Ascending aorta (tissue), 2 donors: ENCODE data around the gene P2RY6. TPM values are rescaled to one million over a fixed set of nuclear protein-coding genes. Genes with fewer than 3 reads are reported as not detected.
A peak's percentile ranks its signal among the peaks of the same experiment; 100 is the strongest.

Experiments
- DNase-seq, 2 donors: peaks; one replicate each; pipeline ENCODE4 v3.0.0-alpha.2; 2019; ENCODE audit warnings: low spot score in 2 of 2
- H3K27ac ChIP-seq, 2 donors: fragments of 200-600 bp; sonication (generic); one replicate each; pipeline ENCODE4 v1.5.1; 2016 to 2017; ENCODE audit warnings: mild to moderate bottlenecking in 1 of 2
- H3K27me3 ChIP-seq: fragments of 200-600 bp; sonication (generic); one replicate; pipeline ENCODE4 v1.5.1; 2017
- H3K36me3 ChIP-seq, 2 donors: fragments of 200-600 bp; sonication (generic); one replicate each; pipeline ENCODE4 v1.5.1; 2016
- H3K4me1 ChIP-seq, 2 donors: fragments of 200-600 bp; sonication (generic); one replicate each; pipeline ENCODE4 v1.5.1; 2016 to 2017; ENCODE audit warnings: mild to moderate bottlenecking in 1 of 2
- H3K4me3 ChIP-seq, 2 donors: fragments of 200-600 bp; sonication (generic); one replicate each; pipeline ENCODE4 v1.5.1; 2016 to 2017; ENCODE audit warnings: mild to moderate bottlenecking in 1 of 2
- H3K9me3 ChIP-seq, 2 donors: fragments of 200-600 bp; sonication (generic); one replicate each; pipeline ENCODE4 v1.5.1; 2016
- intact Hi-C: fragments of 100-400 bp; cut with DNase I; formaldehyde crosslinking; loops from one replicate; pipeline ENCODE4 v1.15.1; 2023
- total RNA-seq: library from RNA; depleted of rRNA; stranded (reverse); fragments of >200 nt; gene quantifications from one replicate; pipeline ENCODE4 v1.1.0, GENCODE V29; 2016
- TF ChIP-seq, protein P1 (sequence below), 3 experiments: fragments of 200-600 bp in 2 of 3; fragments of 450-650 bp in 1 of 3; sonication (generic) in 2 of 3; IDR thresholded peaks; one replicate each; pipeline ENCODE4 v1.5.1; 2016 to 2019; ENCODE audit warnings: antibody characterized with exemption in 3 of 3, mild to moderate bottlenecking in 1 of 3, moderate library complexity in 1 of 3

P2RY6 gene
- total RNA-seq, 1 donor from 2014 or later = 8.8 TPM

DNA sequence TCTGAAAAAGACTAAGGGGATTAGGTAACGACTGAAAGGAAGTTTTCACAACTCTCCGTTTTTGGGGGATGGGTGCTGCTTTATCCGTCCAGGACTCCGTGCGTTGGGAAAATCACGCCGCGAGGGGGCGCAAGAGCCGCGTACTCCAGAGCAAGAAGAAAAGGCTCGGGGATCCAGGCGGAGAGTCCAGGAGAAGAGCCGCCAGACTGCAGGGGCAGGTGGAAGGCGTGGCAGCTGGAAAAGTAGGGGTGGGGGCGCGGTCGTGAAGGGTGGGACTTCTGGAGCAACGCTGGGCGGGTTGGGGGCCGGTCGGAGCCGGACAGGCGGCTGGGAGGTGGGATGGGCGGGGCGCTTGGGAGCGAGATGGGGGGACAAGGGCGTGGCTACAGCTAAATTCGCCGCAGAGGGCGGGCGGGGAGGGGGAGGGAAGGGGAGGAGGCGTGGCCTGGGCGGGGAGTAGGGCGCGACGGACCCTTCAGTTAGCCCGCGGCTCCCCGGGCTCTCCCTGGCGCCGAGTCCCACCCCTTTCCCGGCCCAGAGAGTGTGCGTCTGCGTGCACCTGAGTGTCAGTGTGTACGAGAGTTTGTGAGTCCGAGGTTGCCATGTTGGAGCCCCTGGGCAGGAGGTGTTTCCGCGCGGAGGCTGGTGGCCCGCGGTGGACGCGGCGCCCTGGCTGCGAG, 35.3 kb downstream of the P2RY6 start:
- TF ChIP-seq, protein P1, sequence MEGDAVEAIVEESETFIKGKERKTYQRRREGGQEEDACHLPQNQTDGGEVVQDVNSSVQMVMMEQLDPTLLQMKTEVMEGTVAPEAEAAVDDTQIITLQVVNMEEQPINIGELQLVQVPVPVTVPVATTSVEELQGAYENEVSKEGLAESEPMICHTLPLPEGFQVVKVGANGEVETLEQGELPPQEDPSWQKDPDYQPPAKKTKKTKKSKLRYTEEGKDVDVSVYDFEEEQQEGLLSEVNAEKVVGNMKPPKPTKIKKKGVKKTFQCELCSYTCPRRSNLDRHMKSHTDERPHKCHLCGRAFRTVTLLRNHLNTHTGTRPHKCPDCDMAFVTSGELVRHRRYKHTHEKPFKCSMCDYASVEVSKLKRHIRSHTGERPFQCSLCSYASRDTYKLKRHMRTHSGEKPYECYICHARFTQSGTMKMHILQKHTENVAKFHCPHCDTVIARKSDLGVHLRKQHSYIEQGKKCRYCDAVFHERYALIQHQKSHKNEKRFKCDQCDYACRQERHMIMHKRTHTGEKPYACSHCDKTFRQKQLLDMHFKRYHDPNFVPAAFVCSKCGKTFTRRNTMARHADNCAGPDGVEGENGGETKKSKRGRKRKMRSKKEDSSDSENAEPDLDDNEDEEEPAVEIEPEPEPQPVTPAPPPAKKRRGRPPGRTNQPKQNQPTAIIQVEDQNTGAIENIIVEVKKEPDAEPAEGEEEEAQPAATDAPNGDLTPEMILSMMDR (IDR thresholded peaks at IDR 0.05) = peak; percentile 80 to 96 (median 92)
- H3K27ac ChIP-seq = peak overlapping the region; percentile 94 to 96
- H3K4me1 ChIP-seq = peaks cover 0 to 2% of the 10 kb centered on the region in 2 donors
- H3K36me3 ChIP-seq = peaks cover 0 to 7% of the 10 kb centered on the region in 2 donors
- no peaks in the 10 kb centered on the region for H3K27me3 ChIP-seq
- DNase-seq = peak; percentile 87 to 100
- H3K4me3 ChIP-seq = peak overlapping the region; percentile 71 to 75
- intact Hi-C loops = loop anchor here (1.0 to 2.0 kb wide), 3 partner anchors 17 to 69 kb away; partner anchors contain the start of gene RELT
- H3K9me3 ChIP-seq = no peaks in the 10 kb centered on the region

DNA sequence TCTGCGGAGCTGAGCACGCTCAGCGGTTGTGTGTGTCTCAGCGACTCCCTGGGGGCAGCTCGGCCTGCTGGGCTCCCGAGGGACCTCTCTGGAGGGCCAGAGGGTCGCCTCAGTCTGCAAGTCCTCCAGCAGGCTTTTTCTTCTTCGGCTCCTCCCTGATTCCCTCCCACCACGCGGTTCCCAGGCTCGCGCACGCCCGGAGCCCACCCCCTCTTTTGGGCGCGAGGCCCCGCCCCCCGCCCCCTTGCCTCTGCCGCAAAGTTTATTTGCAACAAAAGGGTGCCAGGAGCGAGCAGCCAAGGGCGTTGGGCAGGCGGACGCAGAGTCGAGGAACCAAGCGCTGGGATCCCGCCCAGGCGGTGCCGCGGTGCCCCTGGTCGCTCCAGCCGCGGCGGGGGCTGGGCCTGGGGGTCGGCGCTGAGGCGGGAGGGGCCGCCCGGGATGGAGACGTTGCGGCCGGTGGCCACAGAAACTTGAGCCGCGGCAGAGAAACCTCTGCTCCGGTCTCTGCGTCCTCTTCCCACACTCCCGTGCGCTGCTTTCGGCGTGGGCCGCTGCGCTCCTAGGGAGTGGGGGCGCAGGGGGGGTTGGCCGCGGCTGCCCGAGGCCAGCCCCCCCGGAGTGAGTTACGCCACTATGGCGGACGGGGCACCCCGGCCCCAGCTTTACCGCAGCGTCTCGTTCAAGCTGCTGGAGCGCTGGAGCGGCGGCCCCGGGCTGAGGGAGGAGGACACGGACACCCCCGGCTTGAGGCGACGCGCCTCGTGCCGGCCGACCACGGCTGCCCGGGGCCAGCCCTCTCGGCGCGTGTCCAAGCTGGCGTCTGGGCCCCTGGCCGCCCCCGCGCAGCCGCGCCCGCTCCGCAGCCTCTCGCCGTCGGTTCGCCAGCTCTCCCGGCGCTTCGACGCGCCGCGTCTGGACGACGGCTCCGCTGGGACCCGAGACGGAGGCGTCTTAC, 36.1 kb downstream of the P2RY6 start, which contains the start of gene ARHGEF17:
Gene ARHGEF17, plus strand, starts transcription at position 274 of the 958 bp plus-strand sequence. Its CDS starts 363 bp downstream, at position 637.
- TF ChIP-seq, protein P1 (IDR thresholded peaks at IDR 0.05) = no peak
- Histone ChIP-seq H3K36me3 (peaks cover 0 to 7% of the 10 kb centered on the region in 2 donors), H3K9me3 (no peaks in the 10 kb centered on the region), H3K4me3 (peak within 1 kb of the TSS; percentile 71 to 75), H3K27me3 (no peaks in the 10 kb centered on the region), H3K27ac (peak within 1 kb of the TSS; percentile 94 to 96), H3K4me1 (peaks cover 0 to 2% of the 10 kb centered on the region in 2 donors)
- no peak for DNase-seq
- intact Hi-C loops = loop anchor here (2.0 kb wide), 1 partner anchor 17 kb away; no protein-coding TSS in a partner anchor

DNA sequence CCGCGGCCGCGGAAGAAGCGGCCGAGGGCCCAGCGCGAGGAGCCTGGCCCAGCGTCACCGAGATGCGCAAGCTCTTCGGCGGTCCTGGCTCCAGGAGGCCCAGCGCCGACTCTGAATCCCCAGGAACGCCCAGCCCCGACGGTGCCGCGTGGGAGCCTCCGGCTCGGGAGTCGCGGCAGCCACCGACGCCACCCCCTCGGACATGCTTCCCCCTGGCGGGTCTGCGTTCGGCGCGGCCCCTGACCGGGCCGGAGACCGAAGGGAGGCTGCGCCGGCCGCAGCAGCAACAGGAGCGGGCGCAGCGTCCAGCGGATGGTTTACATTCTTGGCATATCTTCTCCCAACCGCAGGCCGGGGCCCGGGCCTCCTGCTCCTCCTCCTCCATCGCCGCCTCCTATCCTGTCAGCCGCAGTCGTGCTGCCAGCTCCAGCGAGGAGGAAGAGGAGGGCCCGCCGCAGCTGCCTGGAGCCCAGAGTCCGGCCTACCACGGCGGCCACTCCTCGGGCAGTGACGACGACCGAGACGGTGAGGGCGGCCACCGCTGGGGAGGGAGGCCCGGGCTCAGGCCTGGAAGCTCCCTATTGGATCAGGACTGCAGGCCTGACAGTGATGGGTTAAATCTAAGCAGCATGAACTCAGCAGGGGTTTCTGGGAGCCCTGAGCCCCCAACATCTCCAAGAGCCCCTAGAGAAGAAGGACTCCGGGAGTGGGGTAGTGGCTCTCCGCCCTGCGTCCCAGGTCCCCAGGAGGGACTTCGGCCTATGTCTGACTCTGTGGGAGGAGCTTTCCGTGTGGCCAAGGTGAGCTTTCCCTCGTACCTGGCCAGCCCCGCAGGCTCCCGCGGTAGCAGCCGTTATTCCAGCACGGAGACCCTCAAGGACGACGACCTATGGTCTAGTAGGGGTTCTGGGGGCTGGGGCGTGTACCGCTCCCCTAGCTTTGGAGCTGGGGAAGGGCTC, 37.1 kb downstream of the P2RY6 start:
- Histone ChIP-seq H3K4me3 (peak overlapping the region; percentile 71 to 75), H3K9me3 (no peaks in the 10 kb centered on the region), H3K27ac (peak overlapping the region; percentile 94 to 96), H3K4me1 (peaks cover 0 to 12% of the 10 kb centered on the region in 2 donors), H3K36me3 (peaks cover 0 to 14% of the 10 kb centered on the region in 2 donors), H3K27me3 (no peaks in the 10 kb centered on the region)
- peak; percentile 64 to 96 for DNase-seq
- TF ChIP-seq, protein P1 (IDR thresholded peaks at IDR 0.05) = no peak
- intact Hi-C loops = loop anchor here (2.0 kb wide), 1 partner anchor 16 kb away; no protein-coding TSS in a partner anchor

DNA sequence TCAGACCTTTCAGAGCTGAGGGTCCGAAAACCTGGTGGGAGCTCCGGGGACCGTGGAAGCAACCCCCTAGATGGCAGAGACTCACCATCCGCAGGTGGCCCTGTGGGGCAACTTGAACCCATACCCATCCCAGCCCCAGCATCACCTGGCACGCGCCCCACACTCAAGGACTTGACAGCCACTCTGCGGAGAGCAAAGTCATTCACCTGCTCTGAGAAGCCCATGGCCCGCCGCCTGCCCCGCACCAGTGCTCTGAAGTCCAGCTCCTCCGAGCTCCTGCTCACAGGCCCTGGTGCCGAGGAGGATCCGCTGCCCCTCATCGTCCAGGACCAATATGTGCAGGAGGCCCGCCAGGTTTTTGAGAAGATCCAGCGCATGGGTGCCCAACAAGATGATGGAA, 37.9 kb downstream of the P2RY6 start:
- TF ChIP-seq, protein P1 (IDR thresholded peaks at IDR 0.05) = no peak
- intact Hi-C loops = no loop called here
- H3K27me3 ChIP-seq = no peaks in the 10 kb centered on the region
- peaks cover 0 to 17% of the 10 kb centered on the region in 2 donors for H3K4me1 ChIP-seq
- H3K27ac ChIP-seq = peak overlapping the region; percentile 94 to 96
- H3K4me3 ChIP-seq = peak overlapping the region; percentile 71 to 75
- peaks cover 0 to 14% of the 10 kb centered on the region in 2 donors for H3K36me3 ChIP-seq
- no peaks in the 10 kb centered on the region for H3K9me3 ChIP-seq
- no peak for DNase-seq
